ENCODE data around the gene HYDIN.
"Not testable (repeated sequence)": the region's sequence is repeated elsewhere in the genome, so short reads cannot be mapped to it uniquely, and the experiment has no call there.

Gene HYDIN

DNA sequence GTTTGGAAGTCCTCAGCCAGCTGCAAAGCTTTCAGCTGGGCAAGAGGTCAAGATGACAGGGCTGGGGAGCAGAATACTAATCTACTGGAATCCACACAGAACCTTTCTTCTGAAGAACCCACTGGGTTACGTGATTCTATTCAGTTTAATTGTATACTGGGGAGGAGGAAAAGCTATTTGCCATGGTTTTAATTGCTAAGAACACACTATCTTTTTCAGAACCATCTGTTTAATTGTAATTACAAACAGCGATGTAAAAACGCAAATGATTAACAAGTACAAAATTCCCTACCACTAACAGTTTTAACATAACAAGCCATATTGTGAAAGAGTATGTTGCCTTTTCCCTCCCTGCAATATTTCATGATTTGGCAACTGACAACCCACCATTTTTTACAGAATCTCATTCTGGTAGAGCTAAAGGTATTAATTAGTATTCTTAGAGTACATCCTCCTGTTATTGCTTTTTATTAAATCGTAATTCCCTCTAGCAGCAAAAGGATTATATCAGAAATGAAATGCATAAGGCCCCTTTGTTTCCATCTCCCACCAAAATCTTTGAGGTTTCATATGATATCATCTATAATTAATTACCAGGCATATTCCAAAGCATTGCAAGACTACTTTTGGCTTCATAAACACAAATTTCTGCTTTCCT lies 12.1 kb downstream of the HYDIN start:
- no peak for FAIRE-seq

GRCh38 chr16:71217506-71217905 lies 13.0 kb downstream of the HYDIN start:
- no peak for FAIRE-seq

DNA sequence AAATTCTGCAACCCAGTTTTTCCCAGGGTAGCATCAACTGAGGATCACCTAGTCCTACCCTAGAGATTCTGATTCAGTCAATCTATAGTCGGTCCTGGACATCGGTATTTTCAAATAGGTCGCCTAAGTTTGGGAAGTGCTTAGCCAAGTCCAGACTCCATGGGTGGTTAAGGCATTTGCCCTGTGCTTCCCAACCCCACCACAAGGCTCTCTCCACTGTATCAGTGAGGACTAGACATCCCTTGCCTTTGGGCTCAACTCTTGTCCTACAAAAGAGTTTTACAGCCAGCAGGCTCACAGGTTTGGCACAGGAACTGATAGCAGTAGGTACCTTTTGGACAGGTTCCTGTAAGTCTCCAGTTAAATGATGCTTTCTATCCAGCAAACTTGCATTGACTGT lies 13.8 kb downstream of the HYDIN start:
- FAIRE-seq, result no peak

DNA sequence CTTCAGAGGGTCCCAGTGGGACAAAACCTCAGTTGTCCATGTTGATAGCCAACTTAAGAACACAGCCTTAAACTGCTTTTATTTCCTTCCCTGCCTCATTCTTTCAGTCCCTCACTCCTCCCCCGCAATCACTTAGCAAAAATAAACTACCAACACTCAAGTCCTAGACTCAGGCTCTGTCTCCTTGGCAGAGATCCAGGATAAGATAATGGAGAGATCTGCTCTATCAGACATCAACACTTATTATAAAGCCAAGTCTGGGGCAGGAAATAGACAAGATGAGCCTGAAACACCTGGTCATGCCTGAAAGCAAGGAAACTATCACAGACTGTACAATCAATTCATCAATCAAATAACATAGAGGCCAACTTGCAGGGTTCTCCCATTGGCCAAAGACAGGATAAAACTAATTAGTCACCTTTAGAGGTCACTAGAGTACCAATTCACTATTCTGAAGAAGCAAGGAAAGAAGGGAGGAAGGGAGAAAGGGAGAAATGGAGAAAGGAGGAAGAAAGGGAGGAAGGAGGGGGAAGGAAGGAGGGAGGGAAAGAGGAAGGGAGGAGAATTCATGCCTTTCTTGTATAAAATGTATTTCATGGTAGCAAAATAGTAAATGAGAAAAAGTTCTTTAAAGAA lies 15.7 kb downstream of the HYDIN start:
- no peak for FAIRE-seq

- FAIRE-seq, result no peak
Measured at GRCh38 chr16:71205482-71206131, 24.9 kb downstream of the HYDIN start.

DNA sequence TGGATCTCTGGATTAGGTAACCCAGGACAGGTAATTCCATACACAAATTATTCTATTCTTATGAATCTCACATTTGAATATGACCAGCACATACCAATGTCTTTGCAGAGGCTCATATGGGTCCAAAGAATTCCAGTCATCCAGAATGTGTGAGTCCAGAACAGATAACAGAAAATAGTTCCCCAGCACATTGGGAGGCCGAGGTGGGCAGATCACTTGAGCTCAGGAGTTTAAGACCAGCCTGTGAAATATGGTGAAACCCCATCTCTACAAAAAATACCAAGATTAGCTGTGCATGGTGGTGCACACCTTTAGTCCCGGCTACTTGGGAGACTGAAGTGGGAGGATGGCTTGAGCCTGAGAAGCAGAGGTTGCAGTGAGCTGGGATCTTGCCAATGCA lies 26.9 kb downstream of the HYDIN start:
- FAIRE-seq, result no peak

DNA sequence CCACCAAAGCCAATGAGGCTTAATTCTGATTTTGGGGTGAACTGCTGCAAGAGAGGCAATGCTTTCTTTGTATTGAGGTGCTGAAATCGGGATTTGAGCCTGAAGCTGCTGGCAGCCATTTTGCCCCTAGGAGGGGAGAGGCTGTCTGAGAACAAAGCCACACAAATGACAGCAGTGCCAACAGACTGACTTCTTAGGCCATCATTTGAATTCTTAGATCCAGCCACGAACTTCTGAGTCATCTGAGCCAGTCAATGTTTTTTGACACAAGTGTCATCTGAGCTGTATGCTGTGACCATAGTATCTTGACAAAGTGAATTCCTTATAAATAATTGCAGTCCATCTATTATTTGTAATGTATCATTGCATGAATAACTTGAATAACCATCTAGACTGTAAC lies 29.0 kb downstream of the HYDIN start:
- no peak for FAIRE-seq

- FAIRE-seq, result no peak
Measured at GRCh38 chr16:71201054-71201453, 29.5 kb downstream of the HYDIN start.

GRCh38 chr16:71198408-71198807 lies 32.1 kb downstream of the HYDIN start:
- FAIRE-seq, result no peak

DNA sequence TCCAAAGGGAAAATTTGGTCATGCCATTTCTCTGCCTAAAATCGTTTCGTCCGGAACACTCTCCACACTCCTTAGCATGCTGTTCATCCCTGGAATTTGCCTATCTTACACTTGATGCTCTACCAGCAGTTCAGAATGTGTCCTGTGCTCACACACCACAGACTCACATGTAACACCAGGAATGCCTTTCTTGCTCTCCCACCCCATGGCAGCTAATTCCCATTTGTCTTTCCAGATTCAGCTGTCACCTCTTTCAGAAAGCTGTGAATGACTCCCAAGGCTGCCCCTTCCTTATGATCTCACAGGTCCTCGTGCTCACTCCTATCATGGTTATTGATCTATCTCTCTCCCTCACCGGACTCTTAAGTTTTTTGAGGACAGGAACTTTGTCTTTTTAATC lies 38.1 kb downstream of the HYDIN start:
- FAIRE-seq, result no peak

- no peak for FAIRE-seq
Measured at GRCh38 chr16:71188956-71189712, 41.4 kb downstream of the HYDIN start.

- FAIRE-seq, result no peak
Measured at GRCh38 chr16:71185347-71185746, 45.2 kb downstream of the HYDIN start.

GRCh38 chr16:71179569-71179968 lies 51.0 kb downstream of the HYDIN start:
- no peak for FAIRE-seq

DNA sequence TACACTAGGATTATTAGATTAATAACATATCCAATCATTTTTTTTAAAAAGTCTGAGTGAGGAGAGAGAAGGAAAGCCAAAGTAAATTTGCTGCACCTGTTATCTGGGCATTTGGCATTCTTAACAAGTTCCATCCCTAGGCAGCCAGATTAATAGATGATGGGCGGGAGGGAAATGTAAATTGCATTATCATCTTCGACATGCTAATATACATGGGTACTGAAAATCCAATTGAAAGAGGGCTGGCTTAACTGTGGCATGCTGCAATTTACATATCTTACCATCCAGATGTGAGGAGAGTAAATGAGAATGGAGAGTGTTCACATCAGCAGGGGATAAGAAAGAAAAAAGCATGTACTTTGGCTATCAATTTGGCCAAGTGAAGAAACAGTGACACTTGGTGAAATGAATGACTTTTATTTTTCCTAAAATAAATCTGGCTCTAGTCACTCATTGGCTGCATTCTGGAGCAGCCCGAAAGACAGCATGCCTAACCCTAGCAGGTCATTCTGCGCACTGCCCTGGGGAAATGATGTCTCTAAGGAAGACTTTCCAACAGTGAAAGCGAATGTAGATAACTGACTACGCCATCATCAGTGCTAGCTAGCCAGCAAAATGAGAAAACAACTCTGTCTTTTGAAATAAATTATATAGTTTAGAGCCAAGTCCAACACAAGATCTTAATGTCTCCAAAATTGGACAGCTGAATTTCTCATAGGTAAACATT lies 57.9 kb downstream of the HYDIN start:
- no peak for FAIRE-seq

DNA sequence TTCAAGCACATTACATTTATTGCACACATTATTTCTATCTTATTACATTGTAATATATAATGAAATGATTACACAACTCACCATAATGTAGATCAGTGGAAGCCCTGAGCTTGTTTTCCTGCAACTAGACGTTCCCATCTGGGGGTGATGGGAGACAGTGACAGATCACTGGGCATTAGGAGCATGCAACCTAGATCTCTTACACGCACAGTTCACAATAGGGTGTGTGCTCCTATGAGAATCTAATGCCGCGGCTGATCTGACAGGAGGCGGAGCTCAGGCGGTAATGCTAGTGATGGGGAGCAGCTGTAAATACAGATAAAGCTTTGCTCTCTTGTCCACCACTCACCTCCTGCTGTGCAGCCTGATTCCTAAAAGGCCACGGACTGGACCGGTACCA lies 69.5 kb downstream of the HYDIN start:
- not testable (repeated sequence) for FAIRE-seq

DNA sequence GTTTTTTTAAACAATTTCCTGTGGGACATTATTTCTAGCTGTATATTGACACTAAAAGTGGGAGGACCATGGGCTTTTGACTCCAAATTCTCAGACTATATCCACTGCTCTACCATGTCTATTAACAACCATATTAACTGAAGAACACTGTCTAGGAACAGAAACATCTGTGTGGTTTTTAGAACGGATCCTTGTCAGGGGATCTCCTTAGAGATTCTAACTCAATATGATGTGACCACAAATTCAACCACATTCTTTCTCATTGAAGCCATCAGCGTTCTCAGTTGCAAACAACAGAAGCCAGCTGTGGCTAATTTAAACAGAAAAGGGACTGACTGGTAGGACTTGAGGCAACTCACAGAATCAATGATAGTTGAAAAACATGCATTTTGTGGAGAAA lies 73.2 kb downstream of the HYDIN start:
- FAIRE-seq, result not testable (repeated sequence)

DNA sequence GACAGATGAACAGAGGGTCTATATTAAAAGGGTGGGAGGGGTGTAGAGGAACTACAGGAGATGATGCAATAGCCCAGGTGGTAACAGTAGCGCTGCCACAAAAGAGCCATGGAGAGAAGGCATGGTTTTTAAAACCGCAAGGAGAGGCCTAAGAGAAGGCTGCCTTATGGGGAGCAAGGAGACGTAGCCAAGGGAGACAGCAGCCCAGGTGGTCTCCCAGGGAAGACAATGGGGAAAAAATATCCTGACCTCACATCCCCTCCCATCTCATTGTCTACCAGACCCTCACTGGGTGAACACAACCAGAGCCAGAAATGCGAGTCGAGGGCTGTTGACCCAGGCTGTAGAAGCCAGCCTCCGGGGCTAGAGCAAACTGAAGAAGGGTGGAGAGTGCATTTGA lies 77.2 kb downstream of the HYDIN start:
- not testable (repeated sequence) for FAIRE-seq

- FAIRE-seq, result not testable (repeated sequence)
Measured at GRCh38 chr16:71151654-71152053, 78.9 kb downstream of the HYDIN start.

- FAIRE-seq, result not testable (repeated sequence)
Measured at GRCh38 chr16:71143246-71143645, 87.3 kb downstream of the HYDIN start.

- FAIRE-seq, result not testable (repeated sequence)
Measured at GRCh38 chr16:71110565-71110964, 120.0 kb downstream of the HYDIN start.

DNA sequence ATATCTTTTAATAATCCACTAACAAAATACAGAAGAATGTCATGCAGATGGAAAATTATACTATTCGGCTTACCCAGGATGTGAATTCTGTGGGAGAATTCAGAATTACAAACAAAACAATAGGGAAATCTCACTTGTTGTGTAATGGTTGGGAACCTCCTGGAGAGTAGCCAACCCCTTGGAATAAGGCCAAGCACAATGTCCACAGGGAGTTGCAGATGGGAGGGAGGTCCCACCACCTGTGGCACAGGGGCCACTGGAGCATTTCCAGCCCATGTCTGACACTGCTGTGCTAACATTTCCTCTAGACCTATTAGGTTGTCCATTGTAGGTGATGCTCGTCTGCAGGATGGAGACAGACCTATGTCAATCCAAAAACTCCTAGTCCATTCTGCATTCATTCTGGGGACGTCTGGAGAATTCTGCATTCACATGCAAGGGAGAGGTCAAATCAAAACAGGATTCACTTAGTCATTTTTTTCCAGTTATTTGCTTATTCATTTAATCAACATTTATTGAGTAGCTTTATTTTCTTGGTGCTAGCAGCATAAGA lies 120.8 kb downstream of the HYDIN start:
- not testable (repeated sequence) for FAIRE-seq

GRCh38 chr16:71105881-71106280 lies 124.6 kb downstream of the HYDIN start:
- not testable (repeated sequence) for FAIRE-seq

All from colon (tissue), 2 donors.